HEK293 (cell line): ENCODE measurements around the gene PIP4K2A.

Experiments used
- CTCF ChIP-seq: fragments of 450-650 bp; formaldehyde crosslinking; IDR thresholded peaks from 2 replicates; pipeline ENCODE4 v1.5.1; 2016; ENCODE audit warnings: missing biosample characterization, missing genetic modification characterization
- KLF16 ChIP-seq: fragments of 450-650 bp; formaldehyde crosslinking; IDR thresholded peaks from 2 replicates; pipeline ENCODE4 v1.5.1; 2017; ENCODE audit warnings: missing biosample characterization, missing genetic modification characterization
- ZBTB8A ChIP-seq: fragments of 450-650 bp; formaldehyde crosslinking; IDR thresholded peaks from 2 replicates; pipeline ENCODE4 v1.5.1; 2016; ENCODE audit warnings: missing biosample characterization, missing genetic modification characterization
- ZEB2 ChIP-seq: fragments of 450-650 bp; formaldehyde crosslinking; IDR thresholded peaks from 2 replicates; pipeline ENCODE4 v1.5.1; 2016; ENCODE audit warnings: missing biosample characterization, missing genetic modification characterization
- ZNF324 ChIP-seq: fragments of 450-650 bp; formaldehyde crosslinking; IDR thresholded peaks from 2 replicates; pipeline ENCODE4 v1.5.1; 2016; ENCODE audit warnings: missing biosample characterization, missing genetic modification characterization
- ZNF518A ChIP-seq: fragments of 450-650 bp; formaldehyde crosslinking; conservative IDR thresholded peaks from 2 replicates; pipeline ENCODE4 v1.5.1; 2016; ENCODE audit warnings: low read depth, missing biosample characterization, missing genetic modification characterization
- ZNF558 ChIP-seq: fragments of 450-650 bp; formaldehyde crosslinking; IDR thresholded peaks from 2 replicates; pipeline ENCODE4 v1.5.1; 2016; ENCODE audit warnings: missing biosample characterization, missing genetic modification characterization

GRCh38 chr10:22693371-22693784 is 21.0 kb downstream of the PIP4K2A start:
- TF ChIP-seq CTCF (tag by site-specific recombination) (no peak), ZBTB8A (tag by site-specific recombination) (no peak), ZNF558 (tag by site-specific recombination) (no peak), ZNF324 (no peak), ZNF518A (tag by site-specific recombination) (no peak), KLF16 (tag by site-specific recombination) (no peak), ZEB2 (tag by site-specific recombination) (no peak)
